GM19328 (cell line): ENCODE measurements around the gene PRKCE.

ENCODE experiments used
- ATAC-seq: cut with Tn5 transposase; IDR thresholded peaks from one replicate; pipeline ENCODE4 v1.9.1; 2021; ENCODE audit warnings: mild to moderate bottlenecking, moderate library complexity; ENCODE audit not compliant: unreplicated experiment

Gene PRKCE

DNA sequence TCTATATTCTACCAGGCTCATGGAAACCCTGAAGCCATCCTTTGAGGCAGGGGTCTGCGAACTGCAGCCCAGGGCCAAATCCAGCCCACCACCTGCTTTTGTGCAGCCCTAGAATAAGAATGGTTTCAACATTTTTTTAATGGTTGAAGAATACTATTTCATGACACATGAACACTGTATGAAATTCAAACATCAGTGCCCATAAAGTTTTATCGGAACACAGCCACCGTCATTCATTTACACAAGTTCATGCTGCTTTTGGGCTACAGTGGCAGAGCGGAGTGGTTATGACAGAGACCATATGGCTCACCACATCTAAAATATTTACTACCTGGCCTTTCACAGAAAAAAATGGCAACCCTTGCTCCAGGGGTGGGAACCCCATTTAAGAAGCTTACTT, 521.6 kb downstream of the PRKCE start:
- no peak for ATAC-seq

DNA sequence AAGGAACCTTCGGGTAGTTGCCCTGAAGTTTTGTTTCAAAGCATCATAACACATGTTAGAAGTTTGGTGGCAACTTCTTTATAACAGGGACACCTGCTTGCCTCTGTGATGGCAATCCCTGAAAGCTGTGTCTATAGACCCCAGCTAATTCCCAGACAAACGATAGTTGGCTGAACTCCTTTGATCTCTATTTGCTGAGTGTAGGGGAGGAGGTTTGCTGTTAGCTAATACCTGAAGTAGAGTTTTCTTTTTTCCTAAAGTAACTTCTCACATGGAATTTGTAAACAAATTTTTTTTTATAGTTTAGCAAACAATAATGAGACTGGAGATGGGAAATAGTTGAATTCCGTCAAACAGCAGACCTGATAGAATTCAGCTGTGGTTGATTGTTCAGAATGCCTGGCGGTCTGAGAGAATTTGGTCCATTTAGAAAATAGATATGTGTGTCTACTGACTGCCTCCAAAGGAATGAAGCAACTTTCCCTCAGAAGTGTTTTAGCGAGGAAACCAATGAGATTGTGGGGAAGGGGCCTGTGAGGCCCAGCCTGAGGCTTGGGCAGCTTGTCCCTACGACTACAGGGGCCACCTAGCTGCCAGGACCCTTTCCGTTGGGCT, 522.3 kb downstream of the PRKCE start:
- no peak for ATAC-seq

DNA sequence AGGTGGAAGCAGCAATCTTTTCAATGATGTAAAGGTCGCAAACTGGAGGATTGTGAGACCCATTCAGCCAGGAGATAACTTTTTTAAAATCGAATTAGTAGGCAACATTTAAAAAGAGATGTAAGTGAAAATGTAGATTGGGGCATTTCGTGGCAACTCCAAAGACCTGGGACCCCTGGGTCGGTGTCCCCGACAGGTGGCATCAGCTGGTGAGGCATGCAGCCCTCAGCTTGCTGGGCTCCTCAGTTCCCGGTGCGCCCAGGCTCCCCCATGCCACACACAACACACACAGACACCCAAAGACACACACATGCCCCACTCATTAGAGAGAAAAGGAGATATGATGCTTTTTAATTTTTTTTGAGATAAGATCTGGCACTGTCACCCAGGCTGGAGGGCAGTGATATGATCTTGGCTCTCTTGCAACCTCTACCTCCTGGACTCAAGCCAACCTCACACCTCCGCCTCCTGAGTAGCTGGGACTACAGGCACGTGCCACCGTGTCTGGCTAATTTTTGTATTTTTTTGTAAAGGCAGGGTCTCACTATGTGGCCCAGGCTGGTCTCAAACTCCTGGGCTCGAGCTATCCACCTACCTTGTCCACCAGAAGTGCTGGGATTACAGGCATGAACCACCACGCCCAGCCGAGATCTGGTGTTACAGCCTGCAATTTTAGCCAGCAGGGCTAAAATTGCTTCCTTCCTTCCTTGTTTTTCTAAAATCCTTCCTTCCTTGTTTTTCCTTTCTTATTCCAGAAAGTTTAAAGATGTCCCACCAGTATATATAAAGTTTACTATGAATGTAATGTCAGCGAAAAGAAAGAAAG, 523.1 kb downstream of the PRKCE start:
- ATAC-seq = no peak

DNA sequence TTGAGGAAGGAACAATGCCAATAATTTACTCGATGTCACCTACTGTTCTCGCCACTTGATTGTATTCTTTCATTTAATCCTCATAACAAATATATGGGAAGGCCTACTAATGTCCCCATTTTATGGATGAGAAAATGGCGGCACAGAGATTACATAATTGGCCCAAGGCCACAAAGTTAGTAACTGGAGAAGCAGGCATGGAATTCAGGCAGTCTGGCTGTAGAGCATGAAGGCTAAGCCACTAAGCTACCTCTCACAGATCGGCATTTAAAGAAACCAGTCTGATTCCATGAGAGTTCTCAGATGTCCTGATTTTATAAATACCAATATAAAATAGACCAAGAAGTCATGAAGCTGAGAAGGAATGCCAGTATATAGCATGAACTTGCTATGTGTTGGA, 523.9 kb downstream of the PRKCE start:
- no peak for ATAC-seq

DNA sequence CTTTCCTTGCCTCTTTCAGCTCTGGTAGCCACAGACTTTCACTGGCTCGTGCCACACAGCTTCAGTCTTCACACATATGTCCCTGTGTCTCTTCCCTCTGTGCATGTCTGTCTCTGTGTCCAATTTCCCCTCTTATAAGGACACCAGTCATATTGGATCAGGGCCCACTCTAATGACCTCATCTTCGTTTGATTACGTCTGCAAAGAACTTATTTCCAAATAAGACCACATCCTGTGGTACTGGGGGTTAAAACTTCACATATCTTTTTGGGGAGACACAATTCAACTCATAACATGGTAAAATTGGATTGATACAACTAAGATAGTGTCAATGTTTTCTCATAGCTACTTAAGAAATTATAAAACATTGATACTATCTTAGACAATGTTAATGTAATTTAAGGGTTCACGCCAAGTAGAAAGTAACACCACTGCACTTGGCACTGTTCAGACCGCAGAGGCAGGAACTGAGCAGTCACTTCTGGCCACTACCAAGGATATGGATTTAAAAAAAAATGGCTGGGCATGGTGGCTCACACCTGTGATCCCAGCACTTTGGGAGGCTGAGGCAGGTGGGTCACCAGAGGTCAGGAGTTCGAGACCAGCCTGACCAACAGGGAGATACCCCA, 526.1 kb downstream of the PRKCE start:
- ATAC-seq = no peak

DNA sequence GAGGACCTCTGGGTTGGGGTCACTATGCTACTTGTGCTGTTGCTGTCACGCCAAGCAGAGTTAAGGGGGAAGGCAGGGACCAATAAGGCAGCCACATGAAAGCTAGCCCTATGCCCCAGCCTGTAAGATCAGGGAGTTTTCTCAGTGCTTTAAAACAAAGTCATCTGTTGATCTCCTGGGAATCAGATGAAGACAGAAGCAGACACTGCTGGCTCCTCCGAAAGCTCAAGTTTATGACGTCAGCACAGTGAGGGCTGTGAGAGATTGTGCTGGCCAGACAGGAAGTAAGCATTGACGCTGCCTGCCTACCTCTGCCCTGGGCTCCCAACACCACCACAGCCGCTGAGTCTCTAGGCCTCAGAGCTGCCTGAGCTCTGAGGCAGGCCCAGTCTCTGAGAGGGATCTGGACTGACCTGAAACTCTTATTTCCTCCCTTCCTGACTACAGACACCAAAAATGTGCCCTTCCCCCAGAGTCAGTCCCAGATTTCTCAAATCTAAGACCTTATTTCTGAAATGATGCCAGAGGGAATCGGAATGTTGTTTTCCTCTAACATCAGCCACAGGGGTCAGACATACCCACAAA, 527.7 kb downstream of the PRKCE start:
- no peak for ATAC-seq

DNA sequence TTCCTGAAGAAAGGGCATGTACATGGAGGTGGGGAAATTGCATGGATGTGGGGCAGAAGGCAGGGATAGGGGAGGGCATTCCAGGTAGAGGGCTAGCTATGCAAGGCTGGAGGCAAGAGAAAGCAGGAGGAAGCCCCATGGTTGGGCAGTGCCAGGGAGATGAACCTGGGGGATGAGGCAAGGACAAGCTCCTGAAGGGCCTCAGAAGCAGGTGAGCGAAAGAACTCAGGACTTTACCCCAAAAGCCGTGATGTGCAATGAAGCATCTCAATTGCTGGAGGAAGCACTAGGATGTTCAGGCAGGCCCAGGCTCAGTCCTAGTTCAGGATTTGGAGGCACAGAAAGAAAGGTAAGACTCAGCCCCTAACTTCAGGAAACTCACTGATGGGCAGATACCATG, 528.7 kb downstream of the PRKCE start:
- ATAC-seq = no peak

DNA sequence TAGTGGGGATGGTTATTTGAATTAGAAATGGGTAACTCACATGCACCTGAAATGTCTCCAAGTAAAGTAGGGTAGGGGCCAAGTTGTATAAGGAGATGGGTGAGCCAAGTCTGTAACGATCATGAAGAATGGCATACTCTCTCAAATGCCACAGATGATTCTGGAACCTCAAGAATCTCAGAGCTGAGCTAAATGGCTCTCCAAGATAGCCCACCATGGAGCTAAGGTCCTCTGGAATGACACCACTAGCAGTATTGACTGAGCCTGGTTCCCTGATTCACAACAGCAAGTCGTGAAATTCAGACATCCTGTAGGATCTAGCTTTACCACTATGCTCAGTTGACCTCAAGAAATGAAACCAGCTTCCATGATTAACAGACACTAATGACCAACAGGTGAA, 529.8 kb downstream of the PRKCE start:
- no peak for ATAC-seq

DNA sequence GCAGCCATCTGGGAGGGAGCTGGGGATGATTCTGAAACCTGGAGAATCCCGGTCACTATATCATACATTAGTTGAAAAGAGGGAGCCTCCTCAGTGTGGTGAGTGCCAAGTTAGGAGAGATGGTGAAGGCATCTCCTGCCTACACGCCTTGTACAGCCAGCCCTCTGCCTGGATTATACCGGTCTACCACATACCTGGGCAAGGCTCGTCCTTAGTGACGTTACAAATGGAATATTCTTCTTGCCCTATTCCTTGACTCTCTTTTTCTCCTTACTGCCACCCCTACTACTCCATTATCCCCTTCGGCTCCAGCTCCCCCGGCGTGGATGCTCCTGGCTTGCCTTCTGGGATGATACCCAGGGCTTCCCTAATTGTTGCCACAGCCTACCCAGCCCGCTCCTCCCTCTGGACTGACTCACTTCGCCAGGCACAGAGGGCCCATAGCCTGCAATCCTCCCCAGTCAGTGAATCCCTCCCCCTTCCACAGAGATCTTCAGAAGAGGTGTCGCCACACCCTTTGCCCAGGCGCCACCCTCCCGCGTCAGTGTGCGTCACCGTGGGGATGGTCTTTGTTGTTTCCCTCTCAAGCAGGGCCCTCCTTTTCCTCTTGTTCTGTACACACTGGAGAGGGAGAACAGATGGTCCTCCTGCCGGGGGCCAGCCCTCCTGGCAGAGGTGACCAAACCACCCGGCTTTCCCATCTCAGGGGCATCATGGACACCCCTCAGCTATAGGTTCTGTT, 530.5 kb downstream of the PRKCE start:
- ATAC-seq = no peak

DNA sequence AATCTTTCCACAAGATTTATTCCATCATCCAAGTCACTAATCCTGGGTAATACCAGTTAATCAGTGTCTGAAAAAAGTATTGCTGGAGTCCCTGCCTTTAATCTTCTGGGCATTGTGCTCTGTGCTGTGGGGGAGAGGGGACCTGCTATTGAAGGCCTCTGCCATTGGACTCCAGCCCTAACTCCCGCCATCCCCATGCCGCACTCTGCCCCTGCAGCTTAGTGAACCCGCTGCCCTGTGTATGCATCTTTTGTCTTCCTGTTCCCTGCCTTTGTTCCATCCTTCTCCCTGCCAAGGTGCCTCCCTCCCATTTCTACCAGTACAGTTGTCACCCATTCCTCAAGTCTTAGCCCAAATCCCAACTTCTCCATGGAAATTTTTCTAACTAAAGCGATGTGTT, 532.0 kb downstream of the PRKCE start:
- no peak for ATAC-seq

DNA sequence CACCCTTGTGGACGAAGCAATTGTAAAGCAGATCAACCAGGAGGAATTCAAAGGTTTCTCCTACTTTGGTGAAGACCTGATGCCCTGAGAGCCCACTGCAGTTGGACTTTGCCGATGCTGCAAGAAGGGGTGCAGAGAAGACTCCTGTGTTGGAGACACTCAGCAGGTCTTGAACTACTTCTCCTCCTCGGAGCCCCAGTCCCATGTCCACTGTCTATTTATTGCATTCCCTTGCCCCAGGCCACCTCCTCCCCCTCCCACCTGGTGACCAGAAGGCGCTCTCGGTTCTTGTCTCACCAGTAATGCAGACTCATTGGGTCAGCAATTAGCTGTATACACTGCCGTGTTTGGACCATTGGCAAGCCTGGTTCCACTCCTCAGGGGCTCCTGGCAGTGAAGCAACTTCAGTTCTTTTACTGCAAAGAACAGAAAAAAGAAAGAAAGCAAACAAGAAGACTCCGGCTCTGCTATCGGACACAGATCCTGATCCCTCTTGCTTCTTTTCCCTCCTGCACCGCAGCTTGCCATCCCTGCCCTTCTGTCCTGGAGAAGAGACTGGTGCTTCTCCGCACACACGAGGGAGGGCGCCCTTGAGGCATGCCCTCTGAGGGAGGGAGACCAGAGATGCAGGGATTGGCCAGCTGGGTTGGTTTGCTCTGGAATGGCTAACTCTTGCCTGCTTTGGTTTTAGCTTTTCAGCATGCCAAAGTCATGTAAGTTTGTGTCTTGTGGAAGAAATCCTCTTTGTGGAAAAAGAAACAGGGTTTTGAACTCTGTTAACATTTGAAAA, 533.5 kb downstream of the PRKCE start:
- no peak for ATAC-seq

DNA sequence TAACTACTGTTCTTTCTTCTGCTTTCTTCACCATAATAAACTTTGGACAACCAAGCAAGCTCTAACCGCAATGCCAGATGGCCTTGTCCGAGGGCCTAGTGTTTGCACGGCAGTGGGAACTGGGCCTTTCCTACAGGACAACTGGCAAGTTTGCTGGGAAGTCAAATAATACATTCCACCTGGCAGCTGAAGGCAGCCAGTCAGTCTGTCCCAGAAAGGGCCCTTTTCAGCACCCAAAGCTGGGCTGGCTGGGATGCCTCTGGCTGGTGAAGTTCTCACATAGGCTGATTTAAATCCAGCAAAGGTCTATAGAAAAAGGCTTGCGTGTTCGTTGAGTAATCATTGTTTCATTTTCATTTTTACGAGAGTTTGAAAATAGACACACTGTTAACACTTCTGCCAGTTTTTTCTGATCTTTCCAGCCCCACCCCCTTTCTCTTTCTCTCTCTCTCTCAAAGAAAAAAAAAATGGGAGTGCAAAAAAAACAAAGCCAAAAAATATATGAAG, 535.7 kb downstream of the PRKCE start:
- peak; percentile 89 for ATAC-seq

DNA sequence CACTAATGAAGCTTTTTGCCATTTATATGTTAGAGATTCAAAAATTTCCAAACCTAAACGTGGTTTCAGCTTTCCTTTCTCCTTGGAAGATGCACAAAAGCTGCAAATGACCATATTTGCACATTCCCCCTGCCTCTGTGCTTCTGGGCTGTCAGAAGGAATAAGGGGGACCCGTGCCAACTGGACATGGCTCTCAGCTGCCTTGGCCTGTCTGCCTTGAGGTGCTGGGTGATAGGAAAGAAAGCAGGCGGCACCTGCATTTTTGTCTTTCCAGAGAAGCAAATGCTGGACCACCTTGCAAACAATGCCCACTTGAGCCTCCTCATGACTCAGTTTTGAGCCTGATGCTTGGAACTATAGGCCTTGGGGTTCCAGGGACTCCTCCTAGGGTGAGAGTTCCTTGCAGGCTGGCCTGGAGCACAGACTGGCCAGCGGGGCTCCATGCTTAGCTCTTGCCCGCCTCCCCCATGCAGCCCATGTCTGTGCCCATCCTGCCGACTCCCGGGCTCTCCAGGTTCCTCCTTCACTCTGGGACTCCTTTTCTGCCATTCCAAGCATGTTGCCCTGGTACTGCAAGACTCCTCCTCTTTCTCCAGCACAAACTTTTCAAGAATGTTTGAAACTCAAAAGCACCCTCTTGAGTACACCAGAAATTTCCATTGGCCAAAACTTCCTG, 536.7 kb downstream of the PRKCE start:
- ATAC-seq = no peak

DNA sequence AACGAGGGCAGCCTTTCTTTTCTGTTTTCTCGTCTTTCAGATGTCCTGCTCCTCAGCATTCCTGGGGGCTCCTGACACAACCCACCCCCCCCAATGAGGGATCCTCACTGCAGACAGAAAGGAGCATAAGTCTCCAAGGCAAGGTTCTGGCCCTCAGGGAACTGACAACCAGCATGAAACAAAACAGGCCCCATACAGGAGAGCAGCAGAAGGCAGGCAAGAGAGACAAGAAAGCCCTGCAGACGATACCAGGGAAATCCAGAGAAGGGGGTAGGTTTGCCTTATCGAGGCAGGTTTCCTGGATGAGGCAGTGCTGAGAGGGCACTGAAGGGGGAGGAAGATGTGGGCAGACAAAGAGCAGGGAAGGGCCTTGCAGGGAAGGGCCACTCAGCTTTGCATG, 541.9 kb downstream of the PRKCE start:
- no peak for ATAC-seq

DNA sequence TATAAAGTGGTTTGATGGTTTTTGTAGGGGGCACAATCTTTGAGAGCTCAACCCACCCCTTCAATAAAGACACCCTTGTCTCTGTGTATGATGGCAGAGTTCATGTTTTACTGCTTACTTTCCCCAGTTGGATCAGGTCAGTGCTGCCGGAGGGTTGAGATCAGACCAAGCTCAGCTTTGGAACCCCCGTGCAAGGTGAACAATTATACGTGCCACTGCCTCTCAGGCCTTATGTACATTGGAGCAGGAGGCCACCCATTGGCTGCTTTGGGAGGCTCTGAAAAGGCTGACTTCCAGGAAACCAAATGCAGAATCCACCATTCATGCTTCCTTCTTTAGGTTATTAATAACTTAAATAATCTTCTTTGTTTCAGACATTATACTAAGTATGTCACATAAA, 542.4 kb downstream of the PRKCE start:
- ATAC-seq = no peak

DNA sequence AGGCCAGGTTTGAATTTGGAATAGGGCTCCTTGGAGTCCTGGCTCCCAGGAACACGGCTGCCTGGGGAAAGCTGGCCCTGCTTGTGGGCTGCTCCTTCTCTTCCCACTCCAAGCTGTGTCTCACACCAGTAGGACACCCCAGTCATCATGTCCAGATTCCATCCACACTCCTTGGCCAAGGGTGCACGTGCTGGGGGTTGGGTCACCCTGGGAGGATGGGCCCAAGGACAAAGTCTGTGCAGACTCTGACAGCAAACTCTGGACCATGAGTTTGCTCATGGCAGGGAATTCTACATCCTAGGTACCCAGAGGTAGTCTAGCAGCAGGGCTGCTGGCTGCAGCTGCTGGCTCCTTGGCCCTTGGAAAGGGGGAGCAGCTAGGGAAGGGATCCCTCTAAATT, 543.4 kb downstream of the PRKCE start:
- no peak for ATAC-seq

DNA sequence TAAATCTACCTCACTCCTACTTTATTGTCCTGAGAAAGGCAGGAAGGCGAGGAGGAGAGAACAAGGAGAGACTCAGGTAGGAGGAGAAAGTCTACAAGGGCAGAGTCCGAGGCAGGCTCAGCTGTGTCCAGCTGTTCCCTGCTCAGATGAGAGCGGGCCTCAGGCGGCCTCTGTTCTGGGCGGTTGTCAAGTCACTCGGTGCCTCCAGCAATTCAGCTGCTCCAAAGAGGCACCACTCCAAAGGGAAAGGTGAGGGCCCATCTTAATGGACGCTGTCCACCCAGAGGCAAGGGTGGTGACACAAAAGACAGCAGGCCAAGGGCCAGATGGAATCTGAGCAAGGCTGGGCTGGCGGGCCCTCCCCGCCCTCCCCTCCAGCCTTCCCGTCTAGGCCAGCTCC, 544.3 kb downstream of the PRKCE start:
- ATAC-seq = no peak

DNA sequence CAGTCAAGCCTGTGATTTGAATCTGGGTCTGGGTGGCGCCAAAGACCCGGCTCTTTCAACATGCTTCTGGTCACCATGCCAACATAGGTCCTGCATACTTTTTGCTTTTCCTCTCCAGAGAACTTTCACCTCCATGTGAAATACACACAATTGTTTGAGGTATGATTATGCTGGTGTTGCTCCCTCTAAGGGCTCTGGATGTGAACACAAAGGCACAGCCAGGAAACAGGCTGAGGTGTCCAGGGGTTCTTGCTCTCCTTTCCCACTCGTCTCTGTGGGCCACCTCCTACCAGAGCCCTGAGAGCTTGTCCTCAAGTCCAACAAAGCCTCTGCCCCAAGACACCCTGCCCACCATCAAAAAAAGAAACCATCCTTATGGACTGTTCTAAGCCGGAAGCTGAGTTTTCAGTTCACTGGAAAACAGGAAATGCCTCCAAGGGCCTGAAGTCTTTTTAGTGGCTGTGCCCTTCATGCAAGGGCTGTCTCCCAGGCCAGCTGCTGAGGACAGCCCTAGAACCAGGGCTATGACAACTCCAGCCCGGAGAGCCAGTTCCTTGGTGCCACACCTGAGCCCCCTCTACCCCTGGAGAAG, 545.5 kb downstream of the PRKCE start:
- ATAC-seq = no peak

DNA sequence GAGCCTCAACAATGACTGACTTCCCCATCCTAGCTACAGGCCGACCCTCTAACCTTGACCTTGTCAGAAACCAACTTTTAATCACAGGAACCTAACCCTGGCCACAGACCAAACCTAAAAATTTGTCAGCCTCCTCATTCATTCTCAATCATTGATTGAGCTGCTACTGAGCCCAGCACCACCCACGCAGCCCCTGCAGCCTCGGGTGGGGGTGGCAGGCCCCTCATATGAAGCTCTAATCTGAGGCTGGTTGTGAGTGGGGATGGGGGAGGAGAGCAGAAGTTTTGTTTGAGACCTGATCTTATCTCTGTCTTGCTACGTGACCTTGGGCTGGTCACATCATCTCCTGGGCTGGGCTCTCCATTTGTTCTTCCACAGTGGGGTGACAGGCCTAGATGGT, 546.2 kb downstream of the PRKCE start:
- ATAC-seq = no peak
